GM12878 (cell line): ENCODE data around the gene PTPRU. TPM values are rescaled to one million over a fixed set of nuclear protein-coding genes. Genes with fewer than 3 reads are reported as not detected.

ENCODE experiments used
- ATAC-seq: fragments of 200-7000 bp; cut with Tn5 transposase; 3 replicates; pipeline ENCODE4 v1.9.1; 2020; ENCODE audit warnings: mild to moderate bottlenecking, moderate library complexity
- BruUV-seq: library from RNA; stranded (reverse); fragments of 400-500 nt; replicated peaks from 2 replicates; lab custom pipeline; 2021; lab: Mats Ljungman, UMichigan
- CTCF ChIA-PET: fragments of 300-600 bp; sonication (Branson Sonifier 250); formaldehyde crosslinking; extraction: SDS; loops from one replicate; lab custom pipeline; 2021; ENCODE audit warnings: inconsistent platforms; lab: Yijun Ruan, JAX
- POLR2A ChIA-PET: fragments of 350-600 bp; formaldehyde crosslinking; extraction: SDS; loops from one replicate; lab custom pipeline; 2021; ENCODE audit warnings: inconsistent platforms; lab: Charles Lee
- RAD21 ChIA-PET: fragments of 300-600 bp; sonication (Branson Sonifier 250); formaldehyde crosslinking; loops from one replicate; lab custom pipeline; 2023; ENCODE audit warnings: antibody characterized with exemption; ENCODE audit not compliant: unreplicated experiment; lab: Charles Lee
- SMC1A ChIA-PET: fragments of 300-600 bp; sonication (Branson Sonifier 250); formaldehyde crosslinking; loops from one replicate; lab custom pipeline; 2023; ENCODE audit not compliant: unreplicated experiment, uncharacterized antibody; lab: Charles Lee
- DNase-seq: peaks from one replicate; pipeline ENCODE4 v3.0.0-alpha.2; 2011; ENCODE audit warnings: low read depth, low spot score
- FAIRE-seq: peaks from 3 replicates; lab custom pipeline; 2011; peaks lifted over from hg19 to GRCh38; lab: Jason Lieb, UNC
- H2AFZ ChIP-seq: 2 replicates; pipeline ENCODE4 v1.6.0; 2011; ENCODE audit warnings: low read depth, low read length, control low read depth; ENCODE audit not compliant: control insufficient read depth
- H3K27ac ChIP-seq: 2 replicates; pipeline ENCODE4 v1.5.1; 2011; ENCODE audit warnings: control low read depth; ENCODE audit not compliant: control insufficient read depth, insufficient read depth
- H3K27me3 ChIP-seq, 2 experiments: replicated peaks in 1 of 2; 2 replicates each; pipeline versions ENCODE4 v1.6.0 to v1.6.1; 2011; ENCODE audit warnings: low read length in 1 of 2; ENCODE audit not compliant: control insufficient read depth in 2 of 2, insufficient read depth in 2 of 2
- H3K36me3 ChIP-seq, 2 experiments: 2 replicates each; pipeline ENCODE4 v1.5.1; 2011; ENCODE audit warnings: low read length in 1 of 2; ENCODE audit not compliant: control insufficient read depth in 2 of 2, insufficient read depth in 2 of 2
- H3K4me1 ChIP-seq: 2 replicates; pipeline ENCODE4 v1.6.1; 2011; ENCODE audit warnings: mild to moderate bottlenecking, low read length, moderate library complexity, mixed read lengths; ENCODE audit not compliant: control insufficient read depth, insufficient read depth
- H3K4me2 ChIP-seq: 2 replicates; pipeline ENCODE4 v1.6.0; 2011; ENCODE audit warnings: control low read depth; ENCODE audit not compliant: control insufficient read depth, insufficient read depth
- H3K4me3 ChIP-seq: fragments of 200-600 bp; sonication (generic); 2 replicates; pipeline ENCODE4 v1.5.1; 2016
- H3K79me2 ChIP-seq: 2 replicates; pipeline ENCODE4 v1.6.0; 2011; ENCODE audit warnings: low read length; ENCODE audit not compliant: control insufficient read depth, insufficient read depth
- H3K9ac ChIP-seq: 2 replicates; pipeline ENCODE4 v1.8.0; 2011; ENCODE audit warnings: low read length, control low read depth, mixed read lengths; ENCODE audit not compliant: control insufficient read depth, insufficient read depth
- H3K9me3 ChIP-seq: replicated peaks from 3 replicates; pipeline ENCODE4 v1.5.1; 2011; ENCODE audit warnings: mild to moderate bottlenecking, low read length; ENCODE audit not compliant: control insufficient read depth, insufficient read depth
- H4K20me1 ChIP-seq: 2 replicates; pipeline ENCODE4 v1.6.0; 2011; ENCODE audit not compliant: control insufficient read depth, insufficient read depth
- BCLAF1 ChIP-seq: fragments of 450-650 bp; IDR thresholded peaks from 2 replicates; pipeline ENCODE4 v1.6.1; 2017; ENCODE audit warnings: antibody characterized with exemption, mild to moderate bottlenecking, moderate library complexity
- ESRRA ChIP-seq: IDR thresholded peaks from 2 replicates; pipeline ENCODE4 v1.6.1; 2012; ENCODE audit warnings: mild to moderate bottlenecking, low read length, improper control_type of control experiment
- HCFC1 ChIP-seq: fragments of 150-350 bp; IDR thresholded peaks from 2 replicates; pipeline ENCODE4 v1.6.1; 2014; ENCODE audit warnings: low read length
- PAX8 ChIP-seq: fragments of 450-650 bp; IDR thresholded peaks from 2 replicates; pipeline ENCODE4 v1.6.1; 2017; ENCODE audit warnings: mild to moderate bottlenecking, moderate library complexity
- POLR2AphosphoS2 ChIP-seq: IDR thresholded peaks from 2 replicates; pipeline ENCODE4 v1.6.1; 2011; ENCODE audit warnings: low read depth, mild to moderate bottlenecking, low read length, improper control_type of control experiment, moderate library complexity
- RFX5 ChIP-seq: IDR thresholded peaks from 2 replicates; pipeline ENCODE4 v1.6.1; 2011; ENCODE audit warnings: low read depth, low read length, improper control_type of control experiment
- SMC3 ChIP-seq: IDR thresholded peaks from 2 replicates; pipeline ENCODE4 v1.6.1; 2011; ENCODE audit warnings: low read length, improper control_type of control experiment, borderline replicate concordance
- SP1 ChIP-seq: IDR thresholded peaks from one replicate; pipeline ENCODE4 v1.6.1; 2011; ENCODE audit warnings: low read depth, low read length
- SUPT20H ChIP-seq: IDR thresholded peaks from 2 replicates; pipeline ENCODE4 v1.6.1; 2011; ENCODE audit warnings: low read depth, mild to moderate bottlenecking, low read length, moderate library complexity, borderline replicate concordance; ENCODE audit not compliant: control insufficient read depth
- ZNF207 ChIP-seq: fragments of 450-650 bp; IDR thresholded peaks from 2 replicates; pipeline ENCODE4 v1.6.1; 2014; ENCODE audit warnings: antibody characterized with exemption, mild to moderate bottlenecking, borderline replicate concordance
- ZNF217 ChIP-seq: fragments of 450-650 bp; IDR thresholded peaks from 2 replicates; pipeline ENCODE4 v1.6.1; 2017; ENCODE audit warnings: antibody characterized with exemption, mild to moderate bottlenecking
- ZNF24 ChIP-seq: fragments of 450-650 bp; IDR thresholded peaks from 2 replicates; pipeline ENCODE4 v1.6.1; 2017; ENCODE audit warnings: antibody characterized with exemption, mild to moderate bottlenecking
- WGBS: methylation state at CpG from one replicate; pipeline ENCODE4 v1.1.6; 2016; ENCODE audit warnings: low lambda C conversion rate; ENCODE audit not compliant: insufficient replicate concordance, insufficient coverage; ENCODE audit errors: missing lambda C conversion rate; 5-methylcytosine and 5-hydroxymethylcytosine counted together
- in situ Hi-C: fragments of 300-500 bp; cut with MboI; formaldehyde crosslinking; loops from 9 replicates; pipeline ENCODE4 v1.14.3; 2018; ENCODE audit warnings: mixed read lengths
- intact Hi-C: fragments of 100-400 bp; cut with micrococcal nuclease; formaldehyde crosslinking; loops from one replicate; pipeline ENCODE4 v1.14.2; 2022; ENCODE audit not compliant: unreplicated experiment
- polyA plus RNA-seq, 11 experiments: library from polyadenylated mRNA; depleted of rRNA in 4 of 11; unstranded in 6 of 11; stranded (reverse) in 5 of 11; fragments of >200 nt; fragmentation: Nextera tagmentation in 4 of 11; fragmentation: Illumina TruSeq in 1 of 11; extraction: Ambion mirVana in 4 of 11; extraction: Trizol in 1 of 11; gene quantifications; 1 replicate in 1 of 11; 2 replicates in 10 of 11; pipeline versions ENCODE4 v1.2.1 to v1.2.3, GENCODE V29; 2011 to 2016; ENCODE audit warnings: inconsistent platforms in 2 of 11, missing spikeins in 2 of 11, low read depth in 1 of 11
- total RNA-seq, 4 experiments: library from RNA; depleted of rRNA in 3 of 4; stranded (reverse); fragments of >200 nt in 3 of 4; fragmentation: Illumina TruSeq in 1 of 4; extraction: Trizol in 1 of 4; gene quantifications; 2 replicates each; pipeline versions ENCODE4 v1.2.1 to v1.2.3, GENCODE V29; 2013 to 2021
- TF ChIP-seq, protein P1 (sequence below): fragments of 450-650 bp; IDR thresholded peaks from 2 replicates; pipeline ENCODE4 v1.6.1; 2017; ENCODE audit warnings: mild to moderate bottlenecking, low read depth, inconsistent platforms; ENCODE audit not compliant: poor library complexity, severe bottlenecking
- TF ChIP-seq, protein P2 (sequence below): IDR thresholded peaks from 2 replicates; pipeline ENCODE4 v1.6.1; 2012; ENCODE audit warnings: low read depth, low read length, improper control_type of control experiment

Gene PTPRU
- total and polyA plus RNA-seq, 10 of the 15 experiments (the other 5 are each of a cell fraction or from before 2014, with no cell fraction given), result 0.04 to 2.5 (median 0.73) TPM

DNA sequence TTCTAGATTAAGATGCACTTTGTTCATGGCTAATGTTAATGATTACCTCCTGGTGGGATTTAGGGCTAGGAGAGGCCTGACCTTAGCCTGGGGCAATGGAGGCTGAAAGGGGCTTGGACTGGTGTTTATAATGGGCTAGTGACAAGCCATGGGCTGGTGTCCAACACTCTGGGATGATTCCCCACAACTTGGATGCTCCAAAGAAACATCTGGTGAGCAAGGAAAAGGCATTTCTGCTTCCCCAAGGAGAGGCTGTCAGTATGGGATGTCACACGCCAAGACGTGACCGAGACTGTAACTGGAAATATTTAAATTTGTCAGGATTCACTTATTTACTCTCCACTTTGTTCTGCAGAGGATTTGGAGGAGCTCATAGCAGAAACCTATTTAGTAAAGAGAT lies 45.2 kb downstream of the PTPRU start:
- ChIA-PET POLR2A (interaction anchor here (0.5 kb wide), 1 partner anchor 12 kb away, joined by 3 read pairs; no protein-coding TSS in a partner anchor), SMC1A (no interaction called here), CTCF (no interaction called here), RAD21 (no interaction called here)
- intact Hi-C loops, result no loop called here
- no peak overlapping the region for H3K4me3 ChIP-seq
- no peak overlapping the region for H3K4me2 ChIP-seq
- TF ChIP-seq RFX5 (no peak), SMC3 (no peak), ZNF207 (no peak), ZNF217 (no peak), PAX8 (no peak), BCLAF1 (no peak), POLR2AphosphoS2 (no peak), HCFC1 (no peak), ESRRA (no peak), SP1 (no peak), ZNF24 (no peak), SUPT20H (no peak)
- TF ChIP-seq, protein P1, sequence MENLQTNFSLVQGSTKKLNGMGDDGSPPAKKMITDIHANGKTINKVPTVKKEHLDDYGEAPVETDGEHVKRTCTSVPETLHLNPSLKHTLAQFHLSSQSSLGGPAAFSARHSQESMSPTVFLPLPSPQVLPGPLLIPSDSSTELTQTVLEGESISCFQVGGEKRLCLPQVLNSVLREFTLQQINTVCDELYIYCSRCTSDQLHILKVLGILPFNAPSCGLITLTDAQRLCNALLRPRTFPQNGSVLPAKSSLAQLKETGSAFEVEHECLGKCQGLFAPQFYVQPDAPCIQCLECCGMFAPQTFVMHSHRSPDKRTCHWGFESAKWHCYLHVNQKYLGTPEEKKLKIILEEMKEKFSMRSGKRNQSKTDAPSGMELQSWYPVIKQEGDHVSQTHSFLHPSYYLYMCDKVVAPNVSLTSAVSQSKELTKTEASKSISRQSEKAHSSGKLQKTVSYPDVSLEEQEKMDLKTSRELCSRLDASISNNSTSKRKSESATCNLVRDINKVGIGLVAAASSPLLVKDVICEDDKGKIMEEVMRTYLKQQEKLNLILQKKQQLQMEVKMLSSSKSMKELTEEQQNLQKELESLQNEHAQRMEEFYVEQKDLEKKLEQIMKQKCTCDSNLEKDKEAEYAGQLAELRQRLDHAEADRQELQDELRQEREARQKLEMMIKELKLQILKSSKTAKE, result no peak
- TF ChIP-seq, protein P2, sequence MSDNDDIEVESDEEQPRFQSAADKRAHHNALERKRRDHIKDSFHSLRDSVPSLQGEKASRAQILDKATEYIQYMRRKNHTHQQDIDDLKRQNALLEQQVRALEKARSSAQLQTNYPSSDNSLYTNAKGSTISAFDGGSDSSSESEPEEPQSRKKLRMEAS, result no peak
- no peaks in the 10 kb centered on the region for H4K20me1 ChIP-seq
- FAIRE-seq (no peak), ATAC-seq (no peak), DNase-seq (no peak)
- no peaks in the 10 kb centered on the region; a peak in 1 of 4 replicates for H3K27me3 ChIP-seq
- H3K79me2 ChIP-seq, result no peaks in the 10 kb centered on the region
- no peaks in the 10 kb centered on the region for H3K4me1 ChIP-seq
- H3K9me3 ChIP-seq, result no peaks in the 10 kb centered on the region
- in situ Hi-C loops, result no loop called here
- no peak overlapping the region for H2AFZ ChIP-seq
- BruUV-seq, result no TSS peak
- no peak overlapping the region for H3K27ac ChIP-seq
- no peaks in the 10 kb centered on the region for H3K36me3 ChIP-seq
- H3K9ac ChIP-seq, result no peak overlapping the region
- 54% methylated on average over 3 of the region's 3 CpGs for WGBS
